Measurements from ENCODE around the gene MKI67. TPM values are rescaled to one million over a fixed set of nuclear protein-coding genes. Genes with fewer than 3 reads are reported as not detected.

MKI67 gene
- total RNA-seq, 2 donors from 2014 or later: 217 to 249 TPM

DNA sequence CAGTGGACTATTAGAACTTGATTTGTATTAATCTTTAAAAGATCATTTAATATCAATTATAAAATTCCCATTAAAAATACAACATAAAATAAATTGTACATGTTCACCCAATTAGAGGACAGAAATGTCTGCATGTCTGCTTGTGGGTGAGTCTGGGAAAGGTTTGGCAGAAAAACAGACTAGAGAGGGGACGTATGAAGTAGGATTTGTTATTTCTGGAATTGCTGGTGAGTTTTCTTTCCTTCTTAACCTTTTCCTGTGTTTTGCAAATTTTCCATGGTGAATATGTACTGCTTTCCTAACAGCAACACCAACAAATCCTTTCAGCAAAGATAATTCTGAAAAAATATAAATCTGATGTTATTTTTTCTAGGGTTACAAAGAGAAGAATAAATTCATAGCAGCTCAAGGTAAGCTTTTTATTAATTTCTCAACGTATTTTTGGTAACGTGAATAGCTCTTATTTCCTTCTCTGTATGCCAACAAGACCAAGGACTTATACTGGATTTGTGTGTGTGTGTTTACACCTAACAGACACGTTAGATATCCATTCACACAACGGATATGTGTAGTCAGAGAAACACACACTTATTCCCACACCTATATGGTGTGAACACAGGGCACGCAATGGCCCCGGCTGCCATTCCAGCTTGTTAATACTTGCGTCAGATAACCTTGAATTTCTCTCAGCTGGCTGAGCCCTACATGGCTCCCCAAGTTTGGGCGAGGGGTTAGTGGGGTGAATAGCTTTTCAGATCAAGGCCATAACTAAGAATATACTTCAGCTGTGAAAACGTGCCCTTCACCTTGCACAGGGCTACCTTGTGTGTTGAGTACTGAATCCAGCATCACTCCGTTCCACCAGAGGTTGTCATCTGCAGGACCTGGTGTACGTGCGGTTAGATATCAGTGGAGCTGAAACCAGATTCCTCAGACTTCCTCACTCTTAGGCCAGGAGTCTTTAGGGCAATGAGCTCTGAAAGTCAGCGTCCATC is 64.6 kb downstream of the MKI67 start:
- Mint-ChIP-seq H3K9me3 (no peaks in the 10 kb centered on the region), H3K36me3 (ENCODE audit: insufficient read depth in 2 of 2) (peaks cover 15 to 17% of the 10 kb centered on the region in 2 donors), H3K4me3 (peak overlapping the region; percentile 63 to 73), H3K4me1 (ENCODE audit: low read depth) (peaks cover 60% of the 10 kb centered on the region), H3K27me3 (ENCODE audit: low read depth) (no peaks in the 10 kb centered on the region), H3K27ac (peak overlapping the region; percentile 26)
- no peak for ATAC-seq (replicated peaks in 1 of 2)
- no peak for DNase-seq

DNA sequence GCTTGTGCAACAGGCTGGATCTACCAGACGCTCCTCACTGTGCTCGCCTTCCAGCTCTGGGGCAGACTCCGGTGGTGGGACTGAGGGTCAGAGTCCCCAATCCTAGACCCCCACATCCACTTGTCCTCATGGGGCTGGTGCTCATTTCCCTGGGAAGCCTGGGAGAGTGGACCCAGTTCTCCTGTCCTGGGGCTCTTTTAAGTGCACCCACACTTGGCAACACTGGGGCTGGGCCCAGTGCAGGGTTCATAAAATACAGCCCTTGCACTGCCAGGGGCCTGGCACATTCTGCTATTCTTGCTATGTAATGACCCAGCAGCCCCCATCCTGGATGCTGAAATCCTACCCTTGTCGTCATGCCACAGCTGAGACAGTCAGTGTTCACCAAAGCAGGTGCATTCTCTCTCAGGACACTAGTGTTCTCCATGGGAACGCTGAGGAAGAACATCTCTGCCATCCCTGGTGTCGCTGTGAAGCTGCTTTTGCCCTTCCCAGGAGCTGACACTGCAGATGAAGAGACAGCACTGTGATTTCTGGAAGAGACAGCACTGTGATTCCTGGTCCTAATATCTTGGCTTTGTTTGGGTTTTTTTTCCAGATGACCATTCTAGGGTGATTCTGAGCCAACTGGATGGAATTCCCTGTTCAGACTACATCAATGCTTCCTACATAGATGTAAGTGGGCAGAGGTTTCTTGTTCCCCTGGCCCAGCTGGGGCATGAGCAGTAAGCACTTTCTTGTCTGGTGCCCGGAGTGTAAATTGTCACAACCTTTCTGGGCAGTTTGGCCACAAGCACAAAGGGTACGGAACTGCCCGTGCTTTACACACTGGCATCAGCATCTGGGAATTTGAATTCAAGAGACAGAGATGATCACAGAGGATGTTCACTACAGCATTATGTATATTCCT is 65.6 kb downstream of the MKI67 start:
- Mint-ChIP-seq H3K27me3 (ENCODE audit: low read depth) (no peaks in the 10 kb centered on the region), H3K4me3 (no peak overlapping the region), H3K9me3 (no peaks in the 10 kb centered on the region), H3K27ac (no peak overlapping the region), H3K4me1 (ENCODE audit: low read depth) (peaks cover 50% of the 10 kb centered on the region), H3K36me3 (ENCODE audit: insufficient read depth in 2 of 2) (peaks cover 10 to 12% of the 10 kb centered on the region in 2 donors)
- ATAC-seq (replicated peaks in 1 of 2): no peak
- DNase-seq: no peak

GRCh38 chr10:128059982-128060293 is 66.3 kb downstream of the MKI67 start:
- Mint-ChIP-seq H3K4me1 (ENCODE audit: low read depth) (peaks cover 44% of the 10 kb centered on the region), H3K4me3 (no peak overlapping the region), H3K27ac (no peak overlapping the region), H3K9me3 (no peaks in the 10 kb centered on the region), H3K36me3 (ENCODE audit: insufficient read depth in 2 of 2) (peaks cover 7 to 9% of the 10 kb centered on the region in 2 donors), H3K27me3 (ENCODE audit: low read depth) (no peaks in the 10 kb centered on the region)
- DNase-seq (no peak), ATAC-seq (replicated peaks in 1 of 2) (no peak)

GRCh38 chr10:128059266-128059981 is 66.8 kb downstream of the MKI67 start:
- H3K4me3 Mint-ChIP-seq: no peak overlapping the region
- no peaks in the 10 kb centered on the region for H3K9me3 Mint-ChIP-seq
- ATAC-seq (replicated peaks in 1 of 2) (peak; percentile 19 to 21), DNase-seq (peak in 1 of 2 donors; percentile 31)
- H3K36me3 Mint-ChIP-seq (ENCODE audit: insufficient read depth in 2 of 2): peaks cover 9% of the 10 kb centered on the region in 2 donors
- H3K27ac Mint-ChIP-seq: peak overlapping the region; percentile 29
- H3K4me1 Mint-ChIP-seq (ENCODE audit: low read depth): peaks cover 38% of the 10 kb centered on the region
- H3K27me3 Mint-ChIP-seq (ENCODE audit: low read depth): no peaks in the 10 kb centered on the region

GRCh38 chr10:128058750-128059134 is 67.5 kb downstream of the MKI67 start:
- Mint-ChIP-seq H3K9me3 (no peaks in the 10 kb centered on the region), H3K36me3 (ENCODE audit: insufficient read depth in 2 of 2) (peaks cover 9 to 12% of the 10 kb centered on the region in 2 donors), H3K27ac (no peak overlapping the region), H3K4me3 (no peak overlapping the region), H3K27me3 (ENCODE audit: low read depth) (no peaks in the 10 kb centered on the region), H3K4me1 (ENCODE audit: low read depth) (peaks cover 32% of the 10 kb centered on the region)
- no peak for ATAC-seq (replicated peaks in 1 of 2)
- DNase-seq: no peak

DNA sequence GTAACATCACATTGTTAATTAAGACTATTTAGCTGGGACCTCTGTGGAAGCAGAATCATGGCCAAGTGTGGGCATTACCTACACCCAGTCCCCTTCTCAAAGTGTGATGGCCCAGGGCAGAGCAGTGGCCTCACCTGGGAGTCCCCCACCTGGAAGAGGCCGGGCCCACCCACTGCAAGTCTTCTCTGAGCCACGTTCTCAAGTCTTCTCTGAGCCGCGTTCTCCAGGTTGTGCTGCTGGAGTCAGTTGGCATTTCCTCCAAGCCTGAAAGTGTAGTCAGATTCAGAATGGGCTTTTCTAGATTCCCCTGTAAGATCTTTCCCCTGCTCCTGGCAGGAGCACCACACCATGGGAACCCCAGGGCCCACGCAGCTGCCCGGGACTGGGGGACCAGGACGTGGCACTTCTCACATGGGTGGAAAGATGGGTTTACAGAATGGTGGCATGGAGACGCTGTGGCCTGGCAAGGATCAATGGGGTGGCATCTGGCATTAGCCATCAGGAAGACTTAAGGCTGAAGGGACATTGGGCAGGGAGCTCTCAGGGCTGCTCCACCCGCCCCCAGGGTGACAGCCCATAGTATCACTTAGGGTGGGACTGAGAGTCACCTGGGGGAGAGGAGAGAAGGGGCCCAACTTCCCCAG is 68.0 kb downstream of the MKI67 start:
- Mint-ChIP-seq H3K4me1 (ENCODE audit: low read depth) (peaks cover 26% of the 10 kb centered on the region), H3K27me3 (ENCODE audit: low read depth) (no peaks in the 10 kb centered on the region), H3K36me3 (ENCODE audit: insufficient read depth in 2 of 2) (peaks cover 9 to 12% of the 10 kb centered on the region in 2 donors), H3K9me3 (no peaks in the 10 kb centered on the region), H3K27ac (no peak overlapping the region), H3K4me3 (no peak overlapping the region)
- DNase-seq: no peak
- ATAC-seq (replicated peaks in 1 of 2): no peak

DNA sequence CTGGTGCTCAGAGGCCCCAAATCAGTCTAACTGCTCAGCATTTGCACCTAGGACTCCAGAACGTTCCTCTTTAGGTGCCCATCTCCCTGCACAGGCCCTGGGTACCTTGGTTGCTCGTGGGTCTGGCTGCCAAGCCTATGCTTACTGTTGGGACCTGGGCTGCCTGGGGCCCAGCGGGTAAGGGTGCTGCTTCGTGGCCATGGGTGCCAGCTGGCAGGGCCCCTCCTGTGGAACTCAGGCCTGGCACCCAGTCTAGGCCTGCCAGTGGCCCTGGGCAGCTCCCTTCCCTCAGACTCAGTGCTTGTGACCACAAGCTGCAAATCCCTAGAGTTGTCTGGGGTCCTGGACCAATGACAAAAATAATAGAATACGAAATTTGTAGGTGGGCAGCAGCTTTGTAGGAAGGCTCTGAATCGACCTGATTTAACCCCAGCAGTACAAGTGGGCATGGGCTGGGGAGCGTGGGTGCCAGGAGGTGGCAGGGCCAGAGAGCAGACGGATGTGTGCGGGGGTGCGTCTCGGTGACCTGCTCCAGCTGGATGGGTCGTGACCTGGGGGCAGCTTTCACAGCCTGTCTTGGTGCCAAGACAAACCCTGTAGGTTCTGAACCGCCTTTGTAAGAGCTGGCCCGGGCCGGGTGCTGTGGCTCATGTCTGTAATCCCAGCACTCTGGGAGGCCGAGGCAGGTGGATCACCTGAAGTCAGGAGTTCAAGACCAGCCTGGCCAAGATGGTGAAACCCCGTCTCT is 69.7 kb downstream of the MKI67 start:
- Mint-ChIP-seq H3K27me3 (ENCODE audit: low read depth) (no peaks in the 10 kb centered on the region), H3K9me3 (no peaks in the 10 kb centered on the region), H3K27ac (no peak overlapping the region), H3K4me3 (no peak overlapping the region), H3K36me3 (ENCODE audit: insufficient read depth in 2 of 2) (peaks cover 9 to 12% of the 10 kb centered on the region in 2 donors), H3K4me1 (ENCODE audit: low read depth) (peaks cover 12% of the 10 kb centered on the region)
- DNase-seq (no peak), ATAC-seq (replicated peaks in 1 of 2) (no peak)

GRCh38 chr10:128055061-128055868 is 71.0 kb downstream of the MKI67 start:
- Mint-ChIP-seq H3K27ac (no peak overlapping the region), H3K36me3 (ENCODE audit: insufficient read depth in 2 of 2) (peaks cover 11 to 16% of the 10 kb centered on the region in 2 donors), H3K9me3 (no peaks in the 10 kb centered on the region), H3K27me3 (ENCODE audit: low read depth) (no peaks in the 10 kb centered on the region), H3K4me3 (no peak overlapping the region), H3K4me1 (ENCODE audit: low read depth) (peaks cover 21% of the 10 kb centered on the region)
- ATAC-seq (replicated peaks in 1 of 2) (no peak), DNase-seq (no peak)

DNA sequence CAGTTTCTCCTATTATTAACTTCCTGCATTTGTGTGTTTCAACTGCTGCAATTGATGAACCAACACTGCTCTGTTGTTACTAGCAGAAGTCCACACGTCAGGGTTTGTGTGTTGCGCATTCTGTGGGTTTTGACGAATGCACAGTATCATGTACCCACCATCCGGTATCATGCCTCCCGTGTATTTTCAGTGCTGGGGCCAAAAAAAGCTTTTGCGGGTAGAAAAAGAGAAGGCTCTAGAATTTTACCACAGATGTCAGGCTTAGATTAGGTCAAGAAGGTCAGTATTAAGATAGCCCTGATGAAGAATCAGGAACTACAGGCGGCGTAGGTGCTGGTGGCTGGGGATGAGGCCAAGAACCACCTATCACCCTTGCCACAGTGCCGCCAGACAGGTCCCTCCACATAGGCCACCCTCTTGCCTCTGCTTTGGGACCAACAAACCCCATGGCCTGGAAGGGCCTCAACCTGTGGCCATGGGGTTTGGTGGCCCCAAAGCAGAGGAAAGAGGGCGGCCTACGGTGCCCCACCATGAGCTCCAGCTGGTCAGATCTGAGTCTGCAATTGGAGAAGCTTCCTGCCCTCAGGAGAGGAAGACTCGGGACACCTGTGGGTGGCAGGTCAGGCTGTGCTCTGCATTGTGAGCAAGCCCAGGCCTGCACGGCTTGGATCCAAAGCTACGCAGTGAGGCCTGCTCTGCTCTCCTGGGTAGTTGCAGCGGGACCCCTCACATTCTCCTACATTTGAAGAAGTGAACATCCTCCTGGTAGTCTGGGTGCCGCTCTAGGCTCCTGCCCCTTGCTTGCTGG is 71.9 kb downstream of the MKI67 start:
- ATAC-seq (replicated peaks in 1 of 2) (no peak), DNase-seq (no peak)
- Mint-ChIP-seq H3K27ac (no peak overlapping the region), H3K27me3 (ENCODE audit: low read depth) (no peaks in the 10 kb centered on the region), H3K36me3 (ENCODE audit: insufficient read depth in 2 of 2) (peaks cover 12 to 16% of the 10 kb centered on the region in 2 donors), H3K4me1 (ENCODE audit: low read depth) (peaks cover 21% of the 10 kb centered on the region), H3K9me3 (no peaks in the 10 kb centered on the region), H3K4me3 (no peak overlapping the region)

GRCh38 chr10:128053356-128053755 is 72.9 kb downstream of the MKI67 start:
- Mint-ChIP-seq H3K27me3 (ENCODE audit: low read depth) (no peaks in the 10 kb centered on the region), H3K27ac (no peak overlapping the region), H3K4me3 (no peak overlapping the region), H3K9me3 (no peaks in the 10 kb centered on the region), H3K36me3 (ENCODE audit: insufficient read depth in 2 of 2) (peaks cover 12 to 14% of the 10 kb centered on the region in 2 donors), H3K4me1 (ENCODE audit: low read depth) (peaks cover 28% of the 10 kb centered on the region)
- ATAC-seq (replicated peaks in 1 of 2): no peak
- no peak for DNase-seq

- no peaks in the 10 kb centered on the region for H3K9me3 Mint-ChIP-seq
- no peak overlapping the region for H3K27ac Mint-ChIP-seq
- DNase-seq (no peak), ATAC-seq (replicated peaks in 1 of 2) (no peak)
- H3K36me3 Mint-ChIP-seq (ENCODE audit: insufficient read depth in 2 of 2): peaks cover 12 to 14% of the 10 kb centered on the region in 2 donors
- H3K4me1 Mint-ChIP-seq (ENCODE audit: low read depth): peaks cover 32% of the 10 kb centered on the region
- H3K4me3 Mint-ChIP-seq: no peak overlapping the region
- H3K27me3 Mint-ChIP-seq (ENCODE audit: low read depth): no peaks in the 10 kb centered on the region
Observed at GRCh38 chr10:128052696-128053095, 73.5 kb downstream of the MKI67 start.

Measured in activated T-cell treated with anti-CD3 and anti-CD28 coated beads, Interleukin-2, amount 50 U/mL, for 72 hours (primary cell).